Keratinocyte (primary cell): ENCODE measurements around the gene GDPD4. TPM values are rescaled to one million over a fixed set of nuclear protein-coding genes. Genes with fewer than 3 reads are reported as not detected.

Source experiments
- DNase-seq: peaks from one replicate; pipeline ENCODE4 v3.0.0-alpha.2; 2011; ENCODE audit warnings: low read depth, missing footprints, low spot score
- FAIRE-seq: peaks from 2 replicates; lab custom pipeline; 2011; peaks lifted over from hg19 to GRCh38; lab: Jason Lieb, UNC
- H2AFZ ChIP-seq: 2 replicates; pipeline ENCODE4 v1.6.0; 2012; ENCODE audit warnings: low read length, control low read depth, inconsistent platforms; ENCODE audit not compliant: control insufficient read depth
- H3K27ac ChIP-seq: 2 replicates; pipeline ENCODE4 v1.5.1; 2011; ENCODE audit warnings: low read length; ENCODE audit not compliant: control insufficient read depth, insufficient read depth
- H3K27me3 ChIP-seq: 3 replicates; pipeline ENCODE4 v1.6.0; 2011; ENCODE audit warnings: low read length; ENCODE audit not compliant: control insufficient read depth, insufficient read depth; ENCODE audit errors: extremely low read depth
- H3K36me3 ChIP-seq, 2 experiments: 2 replicates in 1 of 2; 3 replicates in 1 of 2; pipeline ENCODE4 v1.5.1; 2011; ENCODE audit warnings: low read length in 2 of 2, mild to moderate bottlenecking in 1 of 2; ENCODE audit not compliant: control insufficient read depth in 2 of 2, insufficient read depth in 2 of 2; ENCODE audit errors: extremely low read depth in 1 of 2
- H3K4me1 ChIP-seq: 3 replicates; pipeline ENCODE4 v1.5.1; 2011; ENCODE audit warnings: low read length; ENCODE audit not compliant: control insufficient read depth, insufficient read depth; ENCODE audit errors: extremely low read depth
- H3K4me2 ChIP-seq: 3 replicates; pipeline ENCODE4 v1.6.0; 2011; ENCODE audit warnings: low read depth, low read length; ENCODE audit not compliant: control insufficient read depth, insufficient read depth; ENCODE audit errors: extremely low read depth
- H3K4me3 ChIP-seq, 3 experiments: fragments of 200-600 bp in 1 of 3; sonication (generic) in 1 of 3; 2 replicates in 2 of 3; 3 replicates in 1 of 3; pipeline ENCODE4 v1.5.1; 2011 to 2016; ENCODE audit warnings: low read length in 3 of 3, mild to moderate bottlenecking in 3 of 3, control low read depth in 2 of 3, inconsistent platforms in 1 of 3, low read depth in 1 of 3, mixed read lengths in 1 of 3, mixed run types in 1 of 3, moderate library complexity in 1 of 3; ENCODE audit not compliant: control insufficient read depth in 2 of 3, insufficient read depth in 2 of 3; ENCODE audit errors: extremely low read depth in 1 of 3
- H3K79me2 ChIP-seq: 2 replicates; pipeline ENCODE4 v1.6.0; 2012; ENCODE audit warnings: low read length; ENCODE audit not compliant: control insufficient read depth, insufficient read depth
- H3K9ac ChIP-seq: 3 replicates; pipeline ENCODE4 v1.6.0; 2011; ENCODE audit warnings: low read length; ENCODE audit not compliant: control insufficient read depth, insufficient read depth; ENCODE audit errors: extremely low read depth
- H3K9me1 ChIP-seq: 3 replicates; pipeline ENCODE4 v1.6.0; 2011; ENCODE audit warnings: low read length; ENCODE audit not compliant: control insufficient read depth, insufficient read depth; ENCODE audit errors: extremely low read depth
- H3K9me3 ChIP-seq: 2 replicates; pipeline ENCODE4 v1.5.1; 2012; ENCODE audit warnings: low read depth, low read length; ENCODE audit not compliant: control insufficient read depth
- H4K20me1 ChIP-seq: 3 replicates; pipeline ENCODE4 v1.6.0; 2011; ENCODE audit warnings: low read length; ENCODE audit not compliant: control insufficient read depth, insufficient read depth; ENCODE audit errors: extremely low read depth
- EZH2 ChIP-seq: IDR thresholded peaks from one replicate; pipeline ENCODE4 v1.6.1; 2012; ENCODE audit warnings: inconsistent platforms, mild to moderate bottlenecking, low read length, moderate library complexity
- dilution Hi-C: fragments of 300-500 bp; cut with MboI; formaldehyde crosslinking; loops from one replicate; pipeline ENCODE4 v1.7.0; 2020; ENCODE audit warnings: low sequenced_read_pairs; ENCODE audit not compliant: extremely low pct_ligation_motif_present
- polyA plus RNA-seq, 5 experiments: library from polyadenylated mRNA; depleted of rRNA in 3 of 5; stranded (reverse) in 3 of 5; stranded (forward) in 1 of 5; unstranded in 1 of 5; fragments of >200 nt; gene quantifications; 1 replicate in 1 of 5; 2 replicates in 3 of 5; 3 replicates in 1 of 5; pipeline versions ENCODE4 v1.2.1 to v1.2.3, GENCODE V29; 2011 to 2012; ENCODE audit warnings: missing spikeins in 2 of 5, low read depth in 1 of 5, low replicate concordance in 1 of 5
- TF ChIP-seq, protein P1 (sequence below), 3 experiments: IDR thresholded peaks in 1 of 3; conservative IDR thresholded peaks in 1 of 3; optimal IDR thresholded peaks in 1 of 3; 2 replicates in 2 of 3; 3 replicates in 1 of 3; pipeline versions ENCODE3 to v1.5.1; 2011; ENCODE audit warnings: low read length in 3 of 3, mild to moderate bottlenecking in 3 of 3, moderate library complexity in 2 of 3, control low read depth in 1 of 3, inconsistent platforms in 1 of 3; ENCODE audit not compliant: insufficient read depth in 2 of 3; ENCODE audit errors: extremely low read depth in 1 of 3

Gene GDPD4
- polyA plus RNA-seq, 1 donor (not counting 4 experiments of a cell fraction or from before 2014, with no cell fraction given) = not detected

GRCh38 chr11:77316733-77317342 is 15.4 kb upstream of the GDPD4 start:
- no peak for TF ChIP-seq EZH2
- TF ChIP-seq, protein P1, sequence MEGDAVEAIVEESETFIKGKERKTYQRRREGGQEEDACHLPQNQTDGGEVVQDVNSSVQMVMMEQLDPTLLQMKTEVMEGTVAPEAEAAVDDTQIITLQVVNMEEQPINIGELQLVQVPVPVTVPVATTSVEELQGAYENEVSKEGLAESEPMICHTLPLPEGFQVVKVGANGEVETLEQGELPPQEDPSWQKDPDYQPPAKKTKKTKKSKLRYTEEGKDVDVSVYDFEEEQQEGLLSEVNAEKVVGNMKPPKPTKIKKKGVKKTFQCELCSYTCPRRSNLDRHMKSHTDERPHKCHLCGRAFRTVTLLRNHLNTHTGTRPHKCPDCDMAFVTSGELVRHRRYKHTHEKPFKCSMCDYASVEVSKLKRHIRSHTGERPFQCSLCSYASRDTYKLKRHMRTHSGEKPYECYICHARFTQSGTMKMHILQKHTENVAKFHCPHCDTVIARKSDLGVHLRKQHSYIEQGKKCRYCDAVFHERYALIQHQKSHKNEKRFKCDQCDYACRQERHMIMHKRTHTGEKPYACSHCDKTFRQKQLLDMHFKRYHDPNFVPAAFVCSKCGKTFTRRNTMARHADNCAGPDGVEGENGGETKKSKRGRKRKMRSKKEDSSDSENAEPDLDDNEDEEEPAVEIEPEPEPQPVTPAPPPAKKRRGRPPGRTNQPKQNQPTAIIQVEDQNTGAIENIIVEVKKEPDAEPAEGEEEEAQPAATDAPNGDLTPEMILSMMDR (optimal IDR thresholded peaks at IDR 0.05 in 1 of 3, IDR thresholded peaks at IDR 0.05 in 1 of 3, conservative IDR thresholded peaks at IDR 0.05 in 1 of 3; ENCODE audit: extremely low read depth in 1 of 3, insufficient read depth in 2 of 3, low read length in 3 of 3) = no peak
- no peak overlapping the region for H3K27ac ChIP-seq
- H3K36me3 ChIP-seq = no peaks in the 10 kb centered on the region
- H3K4me1 ChIP-seq = no peaks in the 10 kb centered on the region
- dilution Hi-C loops = no loop called here
- H3K9ac ChIP-seq = no peak overlapping the region
- H3K9me3 ChIP-seq = no peaks in the 10 kb centered on the region
- no peak overlapping the region for H3K4me3 ChIP-seq
- H3K9me1 ChIP-seq = no peaks in the 10 kb centered on the region
- no peak for FAIRE-seq
- H3K4me2 ChIP-seq = no peak overlapping the region
- H3K27me3 ChIP-seq = peaks cover 3% of the 10 kb centered on the region
- H2AFZ ChIP-seq = no peak overlapping the region
- DNase-seq = no peak
- H3K79me2 ChIP-seq = no peaks in the 10 kb centered on the region
- H4K20me1 ChIP-seq = no peaks in the 10 kb centered on the region

- no peak overlapping the region for H3K27ac ChIP-seq
- no peak for FAIRE-seq
- no peak overlapping the region for H2AFZ ChIP-seq
- dilution Hi-C loops = no loop called here
- H3K9ac ChIP-seq = no peak overlapping the region
- no peaks in the 10 kb centered on the region for H3K79me2 ChIP-seq
- no peak for DNase-seq
- no peaks in the 10 kb centered on the region for H3K4me1 ChIP-seq
- H4K20me1 ChIP-seq = no peaks in the 10 kb centered on the region
- no peaks in the 10 kb centered on the region for H3K9me1 ChIP-seq
- H3K36me3 ChIP-seq = no peaks in the 10 kb centered on the region
- no peak for TF ChIP-seq EZH2
- TF ChIP-seq, protein P1 (optimal IDR thresholded peaks at IDR 0.05 in 1 of 3, IDR thresholded peaks at IDR 0.05 in 1 of 3, conservative IDR thresholded peaks at IDR 0.05 in 1 of 3; ENCODE audit: extremely low read depth in 1 of 3, insufficient read depth in 2 of 3, low read length in 3 of 3) = no peak
- peaks cover 3% of the 10 kb centered on the region for H3K27me3 ChIP-seq
- no peak overlapping the region for H3K4me2 ChIP-seq
- H3K9me3 ChIP-seq = no peaks in the 10 kb centered on the region
- no peak overlapping the region for H3K4me3 ChIP-seq
These were observed 10.6 kb upstream of the GDPD4 start for GRCh38 chr11:77312107-77312506.
